ACHN (cell line): ENCODE measurements around the gene ANKRD17.
"Not testable (repeated sequence)": the region's sequence is repeated elsewhere in the genome, so short reads cannot be mapped to it uniquely, and the experiment has no call there.

Experiments used
- DNase-seq: peaks from one replicate; pipeline ENCODE4 v3.0.0-alpha.2; 2015
- in situ Hi-C: cut with HindIII; loops from 2 replicates; pipeline ENCODE4 v1.10.0; 2017; ENCODE audit warnings: low sequenced_read_pairs, low pct_ligation_motif_present, low pct_unique_long_range_greater_than_20kb

The ANKRD17 gene

DNA sequence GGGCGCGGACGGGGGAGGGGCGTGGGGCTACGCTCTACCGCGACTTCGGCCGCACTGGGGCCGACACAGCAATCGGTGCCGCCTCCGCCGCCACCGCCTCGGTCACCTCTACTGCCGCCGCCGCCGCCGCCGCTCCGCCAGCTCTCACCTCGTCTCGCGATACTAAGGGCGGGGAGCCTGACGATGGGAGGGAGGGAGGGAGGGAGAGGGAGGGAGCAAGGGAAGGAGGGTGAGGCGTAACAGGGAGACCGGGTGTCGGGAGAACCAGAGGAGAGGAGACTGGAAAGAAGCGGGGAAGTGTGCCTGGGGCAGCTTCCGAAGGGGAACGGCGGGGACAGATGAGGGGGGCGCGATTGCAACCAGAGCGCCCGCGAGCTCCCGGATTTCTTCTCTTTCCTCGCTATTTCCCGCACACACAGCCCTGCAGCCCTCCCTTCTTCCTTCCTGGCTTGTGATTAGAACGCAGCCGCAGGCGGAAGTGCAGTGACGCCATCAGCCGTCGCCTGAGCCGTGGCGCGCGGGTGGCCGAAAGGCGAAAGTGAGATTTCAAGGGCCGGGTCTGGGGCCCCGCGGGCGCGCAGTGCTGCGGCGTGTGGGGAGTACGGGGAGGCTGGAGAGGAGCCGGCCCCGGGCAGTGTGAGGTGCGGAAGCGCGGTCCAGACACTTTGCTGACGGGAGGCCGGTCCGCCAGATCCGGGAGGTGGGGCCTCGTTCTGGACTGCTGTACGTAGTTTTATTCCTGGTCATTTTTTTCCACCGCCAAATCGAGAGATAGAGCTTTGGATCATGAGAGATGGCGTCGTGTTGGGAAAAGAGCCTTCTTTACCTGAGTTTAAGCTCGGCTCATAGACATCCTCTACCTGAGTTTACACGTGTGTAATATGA is at the start of gene ANKRD17:
ANKRD17 (minus strand) TSS at position 113 of the 885 bp plus-strand sequence. CDS start 130 bp downstream, outside the sequence.
- in situ Hi-C loops = no loop called here
- peak; percentile 91 for DNase-seq

- in situ Hi-C loops = no loop called here
- peak; percentile 27 for DNase-seq
Observed at GRCh38 chr4:73308286-73308685, 49.7 kb upstream of the ANKRD17 start.

DNA sequence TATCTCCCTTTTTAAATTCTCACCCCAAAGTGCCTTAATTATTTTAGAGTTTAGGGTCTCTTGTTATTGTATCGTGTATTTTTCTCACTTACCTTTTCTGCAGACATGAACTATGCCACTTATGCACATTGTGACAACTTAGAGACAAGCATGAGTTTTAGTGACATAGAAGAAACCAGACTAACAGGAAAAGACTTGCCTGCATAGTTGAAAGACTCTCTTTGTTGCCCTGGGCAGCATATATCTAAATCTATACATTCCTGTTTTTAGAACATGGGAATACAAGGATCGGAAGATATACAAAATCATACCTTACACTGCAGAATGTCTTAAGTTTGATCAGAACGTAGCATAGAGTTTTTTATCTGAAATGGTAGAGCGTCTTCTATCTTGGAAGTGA is 45.1 kb upstream of the ANKRD17 start:
- no peak for DNase-seq
- in situ Hi-C loops = no loop called here

DNA sequence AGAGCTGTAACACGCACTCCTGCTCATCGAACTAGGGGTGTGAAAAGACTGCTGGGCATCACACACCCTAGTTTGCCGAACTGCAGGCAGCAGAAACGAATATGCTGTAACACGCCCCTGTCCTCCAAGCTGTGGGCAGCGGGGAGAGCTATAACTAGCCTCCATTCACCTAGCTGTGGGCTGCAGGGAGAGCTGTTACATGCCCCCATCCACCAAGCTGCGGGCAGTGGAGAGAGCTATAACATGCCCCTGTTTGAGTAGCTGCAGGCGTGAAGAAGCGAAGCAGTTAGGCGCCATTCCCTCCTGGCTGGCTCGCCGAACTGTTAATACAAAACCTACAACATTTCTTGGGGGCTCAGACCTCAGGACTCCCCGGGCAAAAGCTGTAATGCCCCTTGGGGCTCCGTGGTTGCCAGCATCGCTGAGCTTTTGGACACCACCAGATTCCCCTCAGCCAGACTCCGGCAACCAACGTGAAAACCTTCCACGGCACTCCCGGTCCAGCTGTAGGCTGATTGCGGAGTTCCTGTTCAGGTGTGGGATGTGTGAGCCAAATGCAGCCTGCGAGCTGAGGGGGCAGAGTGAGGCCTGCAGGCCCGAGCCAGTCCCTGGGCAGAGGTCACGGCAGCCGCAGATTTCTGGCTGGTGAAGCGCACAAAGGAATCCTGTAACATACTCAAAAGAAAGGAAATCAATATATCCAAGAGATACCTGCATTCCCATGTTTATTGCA is 41.1 kb upstream of the ANKRD17 start:
- DNase-seq = no peak
- in situ Hi-C loops = no loop called here

DNA sequence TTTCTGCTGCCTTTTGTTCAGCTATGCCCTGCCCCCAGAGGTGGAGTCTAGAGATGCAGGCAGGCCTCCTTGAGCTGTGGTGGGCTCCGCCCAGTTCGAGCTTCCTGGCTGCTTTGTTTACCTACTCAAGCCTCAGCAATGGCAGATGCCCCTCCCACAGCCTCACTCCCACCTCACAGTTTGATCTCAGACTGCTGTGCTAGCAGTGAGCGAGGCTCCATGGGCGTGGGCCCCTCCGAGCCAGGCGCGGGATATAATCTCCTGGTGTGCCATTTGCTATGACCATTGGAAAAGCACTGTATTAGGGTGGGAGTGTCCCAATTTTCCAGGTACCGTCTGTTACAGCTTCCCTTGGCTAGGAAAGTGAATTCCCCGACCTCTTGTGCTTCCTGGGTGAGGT is 34.1 kb upstream of the ANKRD17 start:
- DNase-seq, in situ Hi-C loops: not testable (repeated sequence)

- no peak for DNase-seq
- in situ Hi-C loops = no loop called here
Observed at GRCh38 chr4:73281982-73282381, 23.4 kb upstream of the ANKRD17 start.

DNA sequence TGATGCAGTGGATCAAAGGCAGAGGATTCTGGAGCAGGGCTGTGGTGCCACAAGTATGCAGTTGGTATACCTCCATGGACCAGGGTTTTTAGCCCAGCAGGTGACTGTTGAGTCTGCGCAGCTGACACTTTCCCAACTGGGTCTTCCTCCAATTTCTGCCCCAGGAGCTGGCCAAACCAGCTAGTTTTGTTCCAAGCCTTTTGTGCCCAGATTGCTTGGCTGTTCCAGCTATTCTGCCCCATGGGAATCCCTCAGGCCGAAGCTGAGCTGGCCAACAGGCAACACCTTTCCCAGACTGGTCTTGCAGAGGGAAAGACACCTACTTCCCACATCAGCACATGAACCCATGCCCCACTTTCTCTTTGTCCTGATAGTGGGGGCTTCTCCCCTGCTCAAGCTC is 22.8 kb upstream of the ANKRD17 start:
- in situ Hi-C loops = no loop called here
- DNase-seq = no peak

DNA sequence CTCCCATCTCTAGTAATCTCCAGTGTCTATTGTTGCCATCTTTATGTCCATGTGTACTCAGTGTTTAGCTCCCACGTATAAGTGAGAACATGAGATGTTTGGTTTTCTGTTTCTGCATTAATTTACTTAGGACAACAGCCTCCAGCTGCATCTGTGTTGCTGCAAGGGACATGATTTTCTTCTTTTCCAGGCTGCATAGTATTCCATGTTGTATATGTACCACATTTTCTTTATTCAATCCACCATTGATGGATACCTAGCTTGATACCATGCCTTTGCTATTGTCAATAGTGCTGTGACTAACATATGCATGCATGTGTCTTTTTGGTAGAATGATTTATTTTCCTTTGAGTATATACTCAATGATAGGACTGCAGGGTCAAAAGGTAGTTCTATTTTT is 18.6 kb upstream of the ANKRD17 start:
- DNase-seq = no peak
- in situ Hi-C loops = no loop called here

- no peak for DNase-seq
- in situ Hi-C loops = no loop called here
Observed at GRCh38 chr4:73275318-73275654, 16.7 kb upstream of the ANKRD17 start.

DNA sequence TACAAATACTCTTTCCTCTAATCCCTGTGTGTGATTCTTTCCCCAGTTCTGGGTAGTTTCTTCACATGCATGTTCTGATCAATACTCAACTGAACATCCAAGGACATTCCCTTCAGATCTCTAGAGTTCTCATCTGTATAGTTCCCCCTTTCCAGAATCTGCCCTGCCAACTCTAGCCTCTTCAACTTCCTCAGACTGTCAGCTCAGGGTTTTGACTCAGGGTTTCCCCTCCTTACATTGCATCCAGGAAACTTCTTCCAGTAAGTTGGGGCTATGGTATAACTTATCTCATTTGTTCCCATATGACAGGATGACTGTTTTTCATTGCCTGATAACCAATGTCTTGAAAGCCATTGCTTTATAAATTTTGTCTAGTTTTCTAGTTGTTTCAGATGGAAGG is 14.2 kb upstream of the ANKRD17 start:
- in situ Hi-C loops = no loop called here
- DNase-seq = no peak

GRCh38 chr4:73267050-73267449 is 8.5 kb upstream of the ANKRD17 start:
- no peak for DNase-seq
- in situ Hi-C loops = no loop called here

DNA sequence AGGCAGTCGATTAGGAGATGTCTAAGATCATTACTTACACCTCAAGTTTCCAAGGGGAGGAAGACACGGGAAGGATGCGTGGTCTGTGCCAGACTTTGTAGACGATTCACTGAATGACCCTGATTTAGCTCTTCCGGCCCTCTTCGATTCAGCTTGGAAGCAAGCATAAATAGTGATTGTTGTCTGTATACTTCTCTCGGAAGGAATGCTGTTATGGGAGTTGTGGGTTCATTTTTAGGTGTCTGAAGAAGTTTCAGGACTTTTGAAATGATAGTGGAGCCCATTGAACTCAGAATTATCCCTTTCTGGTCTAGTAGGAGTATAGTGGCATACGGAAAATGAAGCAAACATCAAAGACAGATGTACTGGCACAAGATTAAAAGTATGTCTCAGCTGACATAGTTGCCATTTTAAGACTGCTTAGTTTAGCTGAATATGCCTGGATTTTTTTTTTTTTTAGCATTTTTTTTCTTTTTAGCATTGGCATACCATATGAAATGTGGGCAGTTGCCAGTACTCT is 1.0 kb upstream of the ANKRD17 start:
- in situ Hi-C loops = no loop called here
- peak; percentile 43 for DNase-seq

DNA sequence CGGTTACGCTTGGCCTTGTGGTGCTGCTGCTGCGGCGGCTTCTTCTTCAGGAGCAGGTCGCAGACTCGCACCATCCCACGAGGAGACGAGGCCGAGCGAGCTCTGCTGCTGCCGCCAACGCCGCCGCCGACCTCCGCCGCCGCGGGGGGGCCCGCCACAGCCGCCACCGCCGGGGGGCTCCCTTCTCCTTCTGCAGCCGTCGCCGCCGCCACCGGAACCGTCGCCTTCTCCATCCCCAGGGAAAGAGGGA is 237 bp downstream of the ANKRD17 start:
- DNase-seq = no peak
- in situ Hi-C loops = no loop called here

- DNase-seq = peak; percentile 25
- in situ Hi-C loops = no loop called here
Observed at GRCh38 chr4:73257651-73258435, 755 bp downstream of the ANKRD17 start.

- peak; percentile 84 for DNase-seq
- in situ Hi-C loops = no loop called here
Observed at GRCh38 chr4:73257234-73257633, 1.4 kb downstream of the ANKRD17 start.

- DNase-seq, in situ Hi-C loops: not testable (repeated sequence)
Observed at GRCh38 chr4:73255847-73256246, 2.8 kb downstream of the ANKRD17 start.

- DNase-seq = no peak
- in situ Hi-C loops = no loop called here
Observed at GRCh38 chr4:73252001-73252400, 6.6 kb downstream of the ANKRD17 start.

GRCh38 chr4:73251384-73251783 is 7.2 kb downstream of the ANKRD17 start:
- in situ Hi-C loops = no loop called here

DNA sequence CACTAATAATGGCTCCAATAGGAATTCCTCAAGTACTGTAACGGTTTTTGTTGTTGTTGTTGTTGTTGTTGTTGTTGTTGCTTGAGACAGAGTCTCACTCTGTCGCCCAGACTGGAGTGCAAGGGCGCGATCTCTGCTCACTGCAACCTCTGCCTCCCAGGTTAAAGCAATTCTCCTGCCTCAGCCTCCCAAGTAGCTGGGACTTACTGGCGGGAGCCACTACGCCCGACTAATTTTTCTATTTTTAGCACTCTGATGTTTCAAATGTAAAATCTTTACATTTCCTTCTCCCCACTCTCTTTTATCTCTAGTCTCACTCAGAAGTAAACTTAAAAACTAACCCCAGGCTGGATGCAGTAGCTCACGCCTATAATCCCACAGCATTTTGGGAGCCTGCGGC is 8.0 kb downstream of the ANKRD17 start:
- no peak for DNase-seq
- in situ Hi-C loops = no loop called here

More at GRCh38 chr4:73251384-73251783, 7.2 kb downstream of the ANKRD17 start:
- DNase-seq = no peak
